Measurements from ENCODE around the gene IGDCC3. TPM values are rescaled to one million over a fixed set of nuclear protein-coding genes. Genes with fewer than 3 reads are reported as not detected.

Gene IGDCC3
- polyA plus RNA-seq, 12 donors = 2.1 to 11.5 (median 3.1) TPM; not detected in 1

- DNase-seq = no peak
Observed at GRCh38 chr15:65390447-65390846, 12.6 kb upstream of the IGDCC3 start.

GRCh38 chr15:65389226-65389625 is 11.4 kb upstream of the IGDCC3 start:
- DNase-seq = no peak

GRCh38 chr15:65388306-65389080 is 10.7 kb upstream of the IGDCC3 start:
- no peak for DNase-seq

- no peak for DNase-seq
Observed at GRCh38 chr15:65386886-65387285, 9.1 kb upstream of the IGDCC3 start.

- no peak for DNase-seq
Observed at GRCh38 chr15:65386376-65386775, 8.6 kb upstream of the IGDCC3 start.

GRCh38 chr15:65385870-65386258 is 8.1 kb upstream of the IGDCC3 start:
- DNase-seq = no peak

- peak; percentile 89 for DNase-seq
Observed at GRCh38 chr15:65384895-65385869, 7.4 kb upstream of the IGDCC3 start.

GRCh38 chr15:65384505-65384894 is 6.7 kb upstream of the IGDCC3 start:
- DNase-seq = no peak

- DNase-seq = no peak
Observed at GRCh38 chr15:65383991-65384390, 6.2 kb upstream of the IGDCC3 start.

- no peak for DNase-seq
Observed at GRCh38 chr15:65383456-65383855, 5.7 kb upstream of the IGDCC3 start.

GRCh38 chr15:65382921-65383320 is 5.1 kb upstream of the IGDCC3 start:
- DNase-seq = no peak

- DNase-seq = no peak
Observed at GRCh38 chr15:65382146-65382491, 4.3 kb upstream of the IGDCC3 start.

GRCh38 chr15:65381445-65382145 is 3.8 kb upstream of the IGDCC3 start:
- no peak for DNase-seq

- DNase-seq = no peak
Observed at GRCh38 chr15:65379986-65380385, 2.2 kb upstream of the IGDCC3 start.

GRCh38 chr15:65377105-65377975 is 462 bp downstream of the IGDCC3 start:
- no peak for DNase-seq

- DNase-seq = no peak
Observed at GRCh38 chr15:65376767-65377104, 1.1 kb downstream of the IGDCC3 start.

- DNase-seq = no peak
Observed at GRCh38 chr15:65375871-65376607, 1.8 kb downstream of the IGDCC3 start.

- no peak for DNase-seq
Observed at GRCh38 chr15:65374821-65375401, 2.9 kb downstream of the IGDCC3 start.

- no peak for DNase-seq
Observed at GRCh38 chr15:65374334-65374733, 3.5 kb downstream of the IGDCC3 start.

GRCh38 chr15:65373163-65373651 is 4.6 kb downstream of the IGDCC3 start:
- no peak for DNase-seq

Data from muscle of arm (tissue), 12 donors.